Stimulated activated CD4-positive, alpha-beta T cell treated with anti-CD3 and anti-CD28 coated beads, Interleukin-2, amount 100 ng/mL, for 4 hours (primary cell): ENCODE measurements around the gene BCAR1.
"Not testable (repeated sequence)": the region's sequence is repeated elsewhere in the genome, so short reads cannot be mapped to it uniquely, and the experiment has no call there.

Source experiments
- DNase-seq: peaks from one replicate; pipeline ENCODE4 v3.0.0-alpha.2; 2020; ENCODE audit warnings: low read depth

Gene BCAR1

DNA sequence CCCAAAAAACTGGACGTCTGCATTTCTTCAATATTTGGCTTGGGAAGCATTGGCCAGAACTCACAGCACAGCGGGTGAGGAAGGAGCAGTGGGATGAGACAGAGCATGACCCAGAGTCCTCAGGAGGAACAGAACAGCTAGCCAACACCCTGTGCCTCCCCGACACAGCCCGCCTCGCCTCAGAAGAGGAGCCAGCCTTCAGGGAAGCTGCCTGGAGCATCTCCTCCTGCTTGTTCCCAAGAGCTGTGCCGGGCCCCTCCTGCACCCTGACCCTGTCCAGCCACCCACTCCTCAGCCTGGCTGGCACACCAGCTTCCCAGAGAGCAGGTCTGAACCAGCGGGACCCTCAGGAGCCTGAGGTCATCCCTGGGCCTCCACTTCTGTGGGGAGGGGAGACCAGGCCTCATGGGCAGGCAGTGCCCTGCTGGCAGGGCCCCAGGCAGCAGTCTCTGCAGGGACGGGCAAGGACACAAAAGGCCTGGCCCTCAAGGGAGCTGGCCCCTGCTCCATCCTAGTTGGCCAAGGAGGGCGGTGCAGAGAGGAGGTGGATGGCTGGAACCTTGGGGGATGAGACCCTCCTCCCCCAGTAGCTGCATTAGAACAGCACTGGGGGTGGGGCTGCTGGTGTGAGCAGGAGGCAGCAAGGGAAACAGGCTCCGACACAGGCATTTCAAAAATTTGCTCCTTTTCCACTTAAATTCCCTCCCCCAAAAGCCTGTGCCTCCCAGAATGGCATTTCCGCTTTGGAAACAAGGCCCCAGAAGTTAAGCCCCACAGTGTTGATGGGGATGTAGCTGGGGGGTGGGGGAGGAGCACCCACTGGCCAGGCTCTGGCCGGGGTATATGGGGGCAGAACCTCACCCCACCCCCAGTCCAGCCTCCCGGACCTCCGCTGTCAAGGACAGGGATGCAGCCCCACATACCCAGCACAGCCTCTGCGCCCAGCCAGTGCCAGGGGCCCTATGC lies 1.8 kb upstream of the BCAR1 start:
- no peak for DNase-seq

DNA sequence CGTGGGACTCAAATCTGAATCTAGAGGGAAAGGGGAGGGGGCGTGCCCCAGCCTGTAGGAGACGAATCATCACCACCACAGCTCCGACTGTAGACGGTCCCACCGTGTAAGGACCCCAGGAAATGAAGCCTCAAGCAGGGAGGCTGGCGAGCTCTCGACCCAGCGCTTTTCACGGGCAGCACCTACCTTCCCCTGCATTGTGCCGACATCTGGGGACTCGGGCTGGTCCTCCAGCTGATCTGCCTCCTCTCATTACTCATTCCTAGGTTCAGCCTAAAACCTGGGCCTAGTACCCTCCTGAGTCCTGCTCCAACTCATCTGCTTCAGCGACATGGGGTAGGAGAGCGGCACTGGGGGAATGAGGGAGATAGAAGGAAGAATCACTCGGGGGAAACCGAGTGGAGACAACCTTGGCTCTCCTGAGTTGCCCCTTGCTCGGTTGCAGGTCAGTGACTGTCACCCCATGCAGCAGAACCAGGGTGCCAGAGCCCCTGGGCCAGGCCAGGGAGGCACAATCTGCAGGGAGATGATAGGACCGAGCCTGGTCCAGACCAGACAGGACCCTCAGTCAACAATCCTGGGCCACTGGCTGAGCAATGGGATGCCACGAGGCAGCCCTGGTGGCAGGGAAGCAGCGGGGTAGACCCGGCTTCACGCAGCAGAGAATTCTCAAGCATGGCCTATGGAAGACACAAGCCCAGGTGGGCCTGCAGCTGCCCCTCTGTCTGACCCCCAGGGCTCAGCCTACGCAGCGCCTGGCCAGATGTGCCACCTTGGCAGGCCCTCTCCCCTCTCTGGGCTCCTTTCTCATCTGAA lies 833 bp upstream of the BCAR1 start:
- DNase-seq: no peak

DNA sequence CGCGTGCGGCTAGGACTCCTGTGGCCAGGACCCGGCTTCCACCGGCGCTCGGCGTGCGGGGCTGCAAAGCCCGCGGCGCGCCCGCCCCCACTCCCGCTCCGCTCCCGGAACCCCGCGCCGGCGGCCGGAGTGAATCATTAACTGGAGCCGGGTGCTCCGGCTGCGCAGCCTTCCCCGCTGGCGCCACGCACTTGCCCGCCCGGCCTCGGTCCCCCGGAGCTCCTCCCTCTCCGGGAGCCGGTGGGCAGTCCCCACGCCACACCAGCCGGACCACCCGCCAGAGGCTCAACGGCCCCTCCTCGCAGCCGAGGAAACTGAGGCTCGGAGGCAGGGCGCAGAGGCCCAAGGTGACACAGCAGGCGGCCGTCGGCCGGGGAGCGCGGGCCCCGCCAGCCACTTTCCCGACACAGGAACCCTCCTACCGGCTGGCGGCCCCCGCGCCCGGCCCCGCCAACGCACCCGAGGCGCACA lies 580 bp downstream of the BCAR1 start:
- no peak for DNase-seq

DNA sequence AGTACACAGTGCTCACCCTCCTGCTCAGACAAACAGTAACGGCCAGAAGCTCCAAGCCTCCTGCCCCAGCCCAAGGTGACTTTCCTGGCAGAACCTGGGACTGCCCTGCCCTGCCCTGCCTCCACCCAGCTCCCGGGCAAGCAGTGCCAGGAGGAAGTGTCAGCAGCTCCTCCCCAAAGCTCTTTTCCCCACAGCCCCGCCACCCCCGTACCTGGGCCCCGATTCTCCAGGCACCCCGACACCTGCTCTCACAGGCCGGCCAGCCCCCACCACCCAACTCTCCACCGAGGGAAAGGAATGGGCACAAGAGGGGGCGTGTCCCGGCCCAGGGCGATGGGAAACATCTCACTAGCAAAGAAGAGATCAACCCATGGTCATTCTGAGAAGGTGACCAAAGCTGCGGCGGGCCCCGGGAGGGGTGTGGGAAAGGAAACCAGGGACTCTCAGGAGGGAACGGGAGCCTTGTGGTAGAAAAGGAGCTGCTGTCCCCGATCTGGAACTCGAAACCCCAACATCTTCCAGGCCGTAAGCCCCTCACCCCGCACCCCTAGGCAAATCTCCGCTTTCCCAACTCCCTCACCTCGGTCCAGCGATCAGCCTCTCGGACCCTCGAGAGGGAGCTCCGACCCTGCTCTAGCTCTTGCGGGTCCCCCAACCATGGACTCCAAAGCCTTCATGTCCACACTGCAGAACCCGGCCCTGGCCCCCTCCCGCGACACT lies 1.2 kb downstream of the BCAR1 start:
- no peak for DNase-seq

DNA sequence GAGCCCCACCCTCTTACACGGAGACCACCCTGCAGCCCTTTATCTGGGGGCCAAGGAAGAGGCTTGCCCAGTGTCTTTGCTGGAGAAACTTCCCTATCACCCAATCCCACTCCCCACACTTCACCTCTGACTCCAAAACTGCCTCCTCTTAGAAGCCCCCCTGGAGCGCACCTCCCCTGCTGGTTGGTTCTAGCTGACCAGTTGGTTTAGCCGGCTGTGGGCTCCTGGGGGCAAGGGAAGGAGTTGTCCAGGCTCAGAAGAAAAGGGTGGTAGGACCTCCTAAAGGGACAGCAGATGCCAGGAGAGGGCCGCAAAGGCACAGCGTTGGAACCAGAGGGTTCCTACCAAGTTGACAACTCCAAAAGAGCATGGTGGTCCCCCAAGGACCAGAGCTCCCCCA lies 2.0 kb downstream of the BCAR1 start:
- DNase-seq: no peak

DNA sequence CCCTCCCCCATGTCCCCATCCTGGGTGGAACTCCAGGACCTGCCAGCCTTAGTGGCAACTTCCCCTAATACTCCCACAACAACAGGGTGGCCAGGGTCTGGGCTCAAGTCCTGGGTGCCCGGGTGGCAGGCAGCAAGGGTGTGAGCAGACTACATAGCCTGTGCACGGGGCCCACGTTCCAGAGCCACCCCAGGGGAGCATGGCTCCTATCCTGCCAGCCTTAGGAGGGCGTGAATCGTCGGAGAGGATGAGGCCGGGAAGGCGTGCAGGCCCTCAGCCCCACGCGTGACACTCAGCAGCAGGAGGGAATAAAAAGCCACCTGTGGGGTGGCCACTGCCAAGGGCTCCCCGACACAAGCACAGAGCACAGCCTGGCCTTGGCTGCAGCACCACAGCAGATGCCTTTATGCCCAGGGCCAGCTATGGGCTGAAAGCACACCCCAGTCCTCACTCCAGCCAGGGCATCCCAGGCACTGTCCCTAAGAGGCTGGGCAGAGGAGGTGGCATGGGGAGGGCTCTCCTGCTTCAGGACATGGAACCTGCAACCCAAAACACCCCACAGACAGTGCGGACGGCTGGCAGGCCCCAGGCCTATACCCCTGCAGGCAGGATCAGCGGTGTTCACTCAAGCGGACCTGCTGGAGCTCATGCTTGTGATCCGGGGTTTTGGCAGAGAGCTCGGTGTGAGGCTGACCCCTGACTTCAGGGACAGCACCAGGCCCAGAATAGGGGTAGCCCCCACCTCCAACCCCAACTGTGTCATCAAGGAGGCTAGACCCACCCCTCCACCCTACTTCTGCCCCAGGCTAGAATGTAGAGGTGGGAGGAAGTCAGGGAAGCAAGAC lies 2.7 kb downstream of the BCAR1 start:
- no peak for DNase-seq

DNA sequence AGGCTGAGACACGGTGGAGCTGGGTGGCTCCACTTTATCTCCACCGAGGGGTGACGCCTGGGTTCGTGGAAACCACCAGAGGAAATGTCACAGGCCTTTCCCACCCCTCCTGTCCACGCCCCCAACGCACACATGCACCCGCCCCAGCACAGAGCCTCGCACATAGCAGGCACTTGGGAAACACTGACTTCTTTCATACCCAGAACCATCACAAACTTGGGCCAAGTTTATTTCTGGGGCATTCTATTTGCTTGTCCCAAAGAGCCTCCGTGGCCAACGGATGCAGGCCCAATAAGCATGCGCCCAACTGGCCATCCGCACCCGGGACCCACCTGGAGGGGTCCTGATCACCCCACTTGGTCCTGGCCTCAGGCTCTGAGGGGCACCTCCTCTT lies 3.3 kb downstream of the BCAR1 start:
- DNase-seq: no peak

DNA sequence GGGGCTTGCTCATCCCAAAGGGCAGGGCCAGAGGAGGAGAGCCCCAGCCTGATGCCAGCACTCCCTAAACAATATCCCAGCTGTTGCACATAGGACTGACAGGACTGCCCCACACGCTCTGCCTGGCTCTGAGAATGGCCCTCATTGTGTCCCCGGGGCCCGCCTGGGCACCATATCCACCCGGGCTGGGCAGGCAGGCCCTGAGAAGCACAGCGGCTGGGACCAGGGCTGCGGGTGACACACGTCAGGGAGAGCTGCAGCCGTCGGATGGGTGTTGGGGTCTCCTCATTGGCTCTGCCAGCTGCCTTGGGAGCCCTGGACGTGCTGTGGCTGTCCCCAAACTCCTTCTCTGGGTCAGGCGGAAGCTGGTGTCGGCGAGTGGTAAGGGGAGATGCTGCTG lies 4.2 kb downstream of the BCAR1 start:
- DNase-seq: no peak

DNA sequence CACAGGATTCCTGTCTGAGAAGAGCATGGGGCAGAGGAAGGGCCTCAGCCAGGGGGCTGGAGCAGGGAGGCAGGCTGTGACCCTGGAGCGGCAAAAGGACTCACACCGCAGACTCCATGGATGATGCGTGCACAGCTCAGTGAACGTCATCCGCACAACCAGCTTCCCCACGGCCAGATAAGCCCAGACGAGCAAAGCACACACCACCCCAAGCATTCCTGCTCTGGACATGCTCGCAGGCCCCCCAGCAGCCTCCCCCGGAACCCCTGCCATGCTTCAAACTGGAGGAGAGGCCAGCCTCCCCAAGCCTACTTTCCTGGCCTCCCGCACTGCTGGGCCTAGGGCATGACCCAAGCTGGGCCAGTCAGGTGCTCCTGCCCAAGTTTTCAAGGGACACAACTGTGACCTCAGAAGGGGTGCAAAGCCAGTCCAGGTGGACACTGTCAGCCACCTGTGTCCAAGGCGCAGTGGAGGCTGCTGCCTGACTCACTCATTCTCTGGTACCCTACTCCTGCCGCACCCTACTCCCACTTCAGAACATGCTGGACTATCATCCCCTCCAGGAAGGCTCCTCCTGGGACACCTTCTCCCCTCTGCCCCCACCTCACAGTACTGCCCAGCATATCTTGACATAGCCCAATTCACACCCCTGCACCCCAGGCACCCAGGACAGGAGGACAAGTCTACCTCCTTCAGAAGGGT lies 4.8 kb downstream of the BCAR1 start:
- DNase-seq: no peak

DNA sequence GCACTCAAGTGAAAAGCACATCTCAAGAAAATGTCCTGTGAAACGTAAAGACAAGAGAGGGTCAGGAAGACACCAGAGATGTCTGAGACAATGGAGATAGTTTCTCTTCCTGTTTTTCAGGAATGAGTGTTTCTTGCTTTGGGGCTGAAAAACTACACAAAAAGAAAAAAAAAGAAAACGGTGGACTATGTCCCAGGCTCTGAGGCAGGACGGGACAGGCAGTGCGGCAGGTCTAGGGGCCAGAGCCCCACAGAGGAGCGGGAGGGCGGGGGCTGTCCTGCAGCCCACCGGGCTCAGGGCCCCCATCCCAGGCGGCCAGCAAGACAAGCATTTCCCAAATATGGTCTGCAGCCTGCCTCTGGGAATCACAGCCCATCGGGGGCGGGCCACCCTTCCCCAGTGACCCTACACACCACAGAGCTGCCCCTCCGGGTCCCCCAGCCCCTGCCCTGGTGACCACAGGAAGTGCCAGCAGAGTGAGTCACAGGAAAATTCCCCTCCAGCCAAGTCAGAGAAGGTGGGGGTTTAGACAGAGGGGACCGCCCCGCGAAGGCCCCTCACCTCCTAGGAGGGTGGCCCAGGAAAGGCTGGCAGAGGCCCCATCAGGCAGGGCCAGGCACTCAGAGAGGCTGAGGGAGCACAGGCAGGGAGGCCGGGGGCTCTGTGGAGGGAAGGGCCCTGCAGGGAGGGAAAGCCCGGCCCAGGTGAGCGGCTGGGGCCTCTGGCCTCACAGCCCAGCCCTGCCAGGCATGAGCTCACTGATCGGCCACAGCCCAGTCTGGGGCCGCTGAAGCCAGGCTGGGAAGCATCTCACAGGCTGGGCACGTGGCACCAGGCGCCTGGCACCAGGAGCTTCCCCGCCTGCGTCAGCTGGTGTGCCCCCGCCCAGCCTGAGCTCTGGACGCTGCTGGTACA lies 6.3 kb downstream of the BCAR1 start:
- no peak for DNase-seq

DNA sequence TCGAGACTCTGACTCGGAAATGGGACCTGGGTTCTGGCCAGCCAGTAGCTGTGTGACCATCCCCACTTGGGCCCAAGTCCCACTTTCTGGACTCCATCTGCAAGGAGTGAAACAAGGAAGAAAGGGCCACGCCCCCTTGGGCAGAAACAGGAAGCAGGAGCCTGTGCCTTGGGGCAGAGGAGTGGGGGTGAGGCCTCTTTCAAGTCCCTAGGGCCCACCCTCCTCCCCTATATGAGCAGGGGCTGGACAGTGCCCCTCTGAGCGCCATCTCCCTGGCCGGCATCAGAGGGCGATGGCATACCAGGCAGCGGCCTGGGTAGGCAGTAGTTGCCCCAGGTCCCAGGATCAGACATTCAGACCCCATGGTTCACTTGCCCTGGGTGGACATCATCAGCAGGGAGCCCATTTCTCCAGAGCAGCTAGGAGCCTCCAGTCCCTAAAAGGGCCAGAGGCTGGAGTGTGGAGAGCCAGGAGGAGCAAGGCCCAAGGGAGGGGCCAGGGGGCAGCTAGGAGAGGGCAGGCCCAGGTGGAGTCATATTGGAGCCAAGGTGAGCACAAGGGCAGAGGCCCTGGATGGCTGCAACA lies 7.1 kb downstream of the BCAR1 start:
- no peak for DNase-seq

DNA sequence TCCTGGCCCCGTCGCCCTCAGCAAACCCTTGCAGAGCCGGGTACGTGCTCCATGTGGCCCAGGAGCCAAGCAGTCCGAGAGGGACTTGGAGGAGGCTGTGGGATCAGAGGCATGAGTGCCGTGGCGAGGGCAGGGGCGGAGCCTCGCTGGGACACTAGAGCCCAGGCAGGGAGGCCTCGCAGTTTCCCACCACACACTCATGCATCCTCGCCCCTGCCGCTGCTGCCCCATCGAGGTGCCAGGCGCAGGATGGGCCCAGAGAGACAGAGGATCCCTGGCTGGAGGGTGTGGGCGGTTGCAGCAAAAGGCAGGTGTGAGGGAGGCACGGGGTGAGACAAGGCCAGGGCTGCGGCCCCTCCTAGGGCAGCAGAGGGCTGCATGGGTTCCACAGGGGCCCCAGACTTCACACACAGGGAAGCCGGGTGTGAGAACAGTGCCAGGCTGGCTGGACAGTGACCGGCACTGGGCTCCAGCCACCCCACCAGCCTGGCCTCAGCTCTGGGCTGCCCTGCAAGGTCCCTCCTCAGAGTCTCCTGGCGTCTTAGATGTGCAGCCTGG lies 7.7 kb downstream of the BCAR1 start:
- DNase-seq: no peak

DNA sequence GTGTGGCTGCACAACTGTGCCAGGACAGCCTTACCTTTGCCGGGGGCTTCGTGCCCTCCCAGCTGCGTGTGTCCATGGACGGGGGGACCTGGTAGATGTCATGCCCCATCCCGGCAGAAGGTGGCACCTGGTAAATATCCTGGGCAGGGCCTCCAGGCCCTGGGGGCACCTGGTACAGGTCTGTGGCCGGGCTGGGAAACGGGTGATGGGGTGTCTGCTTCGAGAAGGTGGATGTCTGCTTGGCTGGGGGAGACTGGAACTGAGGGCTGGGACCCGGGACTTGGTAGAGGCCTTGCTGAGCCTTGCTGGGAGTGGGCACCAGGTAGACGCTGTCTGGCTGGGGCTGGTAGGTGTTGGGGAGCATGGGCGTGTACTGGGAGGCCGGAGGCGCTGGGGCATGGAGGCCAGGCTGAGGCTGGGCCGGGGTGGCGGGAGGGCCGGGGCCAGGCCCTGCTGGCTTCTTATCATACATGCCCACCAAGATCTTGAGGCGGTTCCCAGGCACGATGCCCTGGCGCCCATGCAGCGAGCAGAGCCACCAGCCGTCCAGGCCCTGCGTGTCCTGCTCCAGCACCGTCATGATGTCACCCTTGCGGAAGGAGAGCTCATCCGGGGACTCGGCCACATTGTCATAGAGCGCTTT lies 8.9 kb downstream of the BCAR1 start:
- DNase-seq: not testable (repeated sequence)

DNA sequence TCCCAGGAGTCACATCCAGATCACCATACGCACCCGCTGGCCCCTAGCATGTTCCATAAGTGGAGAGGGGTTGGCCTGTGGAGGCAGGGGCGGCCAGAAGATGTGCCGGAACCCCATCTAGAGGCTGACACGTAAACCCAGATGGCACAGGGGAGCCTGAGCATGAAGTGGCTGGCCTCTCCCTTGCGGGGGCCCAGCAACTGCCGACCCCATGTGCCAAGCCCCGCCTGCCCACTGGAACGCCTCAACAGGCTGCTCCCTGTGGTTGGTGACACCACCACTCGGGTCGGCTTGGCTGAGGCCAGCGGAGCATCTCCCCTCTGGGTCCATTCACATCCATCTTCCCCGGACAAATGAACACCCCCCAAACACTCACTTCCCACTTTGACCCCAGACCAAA lies 9.5 kb downstream of the BCAR1 start:
- no peak for DNase-seq

DNA sequence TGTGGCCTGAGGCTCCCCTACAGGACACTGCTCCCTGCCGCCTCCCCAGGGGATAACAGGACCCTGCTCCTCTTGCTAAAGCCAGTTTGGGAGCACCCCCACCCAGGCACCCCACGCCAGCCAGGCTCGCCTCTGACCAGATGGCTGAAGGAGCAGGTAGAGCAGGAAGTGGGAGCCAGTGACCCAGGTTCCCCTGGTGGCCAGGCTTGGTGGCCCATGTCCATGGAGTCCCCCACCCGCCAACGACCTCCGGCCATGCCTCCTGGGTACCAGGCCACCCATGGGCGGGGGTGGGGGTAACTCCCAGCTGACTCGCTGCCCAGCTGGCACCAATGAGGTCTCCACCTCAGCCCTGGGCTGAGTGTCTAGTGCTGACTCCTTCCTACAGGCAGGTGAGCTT lies 10.0 kb downstream of the BCAR1 start:
- DNase-seq: no peak

DNA sequence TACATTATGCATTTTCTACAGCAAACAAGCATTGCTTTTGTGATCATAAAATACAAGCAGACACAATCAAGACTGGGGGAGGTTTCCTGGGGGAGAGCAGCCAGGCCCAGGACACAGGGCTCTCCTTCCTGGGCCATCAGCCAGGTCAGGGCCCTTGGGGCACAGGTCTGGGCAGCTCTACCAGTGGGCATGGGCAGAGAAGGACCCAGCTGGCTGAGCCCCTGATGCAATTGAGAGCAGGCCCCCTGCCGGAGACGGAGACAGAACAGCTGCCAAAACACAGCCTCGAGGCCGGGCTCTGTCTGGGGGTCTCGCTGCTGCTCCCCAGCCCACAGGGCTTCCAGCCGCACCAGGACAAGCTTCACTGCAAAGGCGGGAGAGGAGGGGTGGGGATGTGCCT lies 10.8 kb downstream of the BCAR1 start:
- DNase-seq: not testable (repeated sequence)

DNA sequence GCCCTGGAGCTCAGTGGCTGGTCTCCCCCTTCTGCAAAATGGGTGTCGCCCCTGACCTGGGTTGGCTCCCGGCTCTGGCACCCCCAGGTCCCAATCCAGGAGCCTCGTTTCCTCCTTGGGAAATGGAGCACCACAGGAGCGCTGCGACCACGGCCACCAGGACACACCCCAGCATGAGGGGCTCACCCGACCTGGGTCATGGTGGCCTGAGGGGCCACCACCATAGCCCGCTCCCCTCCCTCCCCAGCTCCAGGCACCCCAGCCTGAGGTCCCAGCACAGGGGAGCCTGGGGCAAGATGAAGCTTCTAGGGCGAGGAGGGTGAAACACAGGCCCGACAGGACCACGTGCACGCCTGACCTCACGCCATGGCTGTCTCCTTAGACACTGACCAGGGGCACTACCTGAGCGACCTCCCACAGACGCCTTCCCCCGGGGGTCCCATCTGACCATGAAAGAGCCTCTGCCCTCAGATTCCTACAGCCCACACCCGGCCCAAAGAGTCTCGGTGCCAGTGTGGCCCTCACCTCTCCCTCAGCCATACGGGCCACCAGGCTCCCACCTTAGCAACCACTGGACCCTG lies 11.8 kb downstream of the BCAR1 start:
- DNase-seq: no peak
